Stimulated activated CD4-positive, alpha-beta T cell treated with anti-CD3 and anti-CD28 coated beads, Interleukin-1b, Interleukin-23, amount 100 ng/mL, for 24 hours (primary cell): ENCODE results near the gene PI4K2A.
A peak's percentile ranks its signal among the peaks of the same experiment; 100 is the strongest.

Experiments used
- DNase-seq, 4 experiments: peaks; one replicate each; pipeline ENCODE4 v3.0.0-alpha.2; 2020; ENCODE audit warnings: low read depth in 4 of 4, low spot score in 1 of 4

The PI4K2A gene

GRCh38 chr10:97704341-97704740, 63.9 kb downstream of the PI4K2A start:
- no peak for DNase-seq

GRCh38 chr10:97705006-97705670, 64.7 kb downstream of the PI4K2A start:
- DNase-seq, result no peak

GRCh38 chr10:97707134-97707861, 66.8 kb downstream of the PI4K2A start:
- no peak for DNase-seq

GRCh38 chr10:97708167-97708566, 67.7 kb downstream of the PI4K2A start:
- DNase-seq, result no peak

- peak in 2 of 4 experiments; percentile 15 to 34 for DNase-seq
Observed at GRCh38 chr10:97708976-97709946, 68.8 kb downstream of the PI4K2A start.

GRCh38 chr10:97711640-97712572, 71.4 kb downstream of the PI4K2A start:
- DNase-seq, result no peak

GRCh38 chr10:97713339-97713825, 72.9 kb downstream of the PI4K2A start, which contains the start of gene MARVELD1:
MARVELD1 (plus strand) TSS chr10:97713730; CDS start chr10:97713877, 147 bp downstream.
- peak in 1 of 4 experiments; percentile 16 for DNase-seq

- peak in 1 of 4 experiments; percentile 32 for DNase-seq
Observed at GRCh38 chr10:97713826-97714400, 73.4 kb downstream of the PI4K2A start.

GRCh38 chr10:97714401-97715258, 74.2 kb downstream of the PI4K2A start:
- no peak for DNase-seq

- DNase-seq, result no peak
Observed at GRCh38 chr10:97715259-97715874, 74.9 kb downstream of the PI4K2A start.

GRCh38 chr10:97717627-97718026, 77.2 kb downstream of the PI4K2A start:
- DNase-seq, result no peak

- no peak for DNase-seq
Observed at GRCh38 chr10:97718178-97718577, 77.7 kb downstream of the PI4K2A start.

- DNase-seq, result no peak
Observed at GRCh38 chr10:97718659-97719142, 78.2 kb downstream of the PI4K2A start.

GRCh38 chr10:97719602-97720001, 79.1 kb downstream of the PI4K2A start:
- no peak for DNase-seq

GRCh38 chr10:97721871-97722780, 81.7 kb downstream of the PI4K2A start:
- DNase-seq, result no peak

- no peak for DNase-seq
Observed at GRCh38 chr10:97723001-97723400, 82.5 kb downstream of the PI4K2A start.

GRCh38 chr10:97724341-97724941, 84.0 kb downstream of the PI4K2A start:
- no peak for DNase-seq
